GM21447 (cell line): Measurements from ENCODE around the gene SLC19A1.
"Not testable (repeated sequence)": the region's sequence is repeated elsewhere in the genome, so short reads cannot be mapped to it uniquely, and the experiment has no call there.

ENCODE experiments used
- ATAC-seq: cut with Tn5 transposase; IDR thresholded peaks from one replicate; pipeline ENCODE4 v1.9.1; 2021; ENCODE audit not compliant: unreplicated experiment

Gene SLC19A1

DNA sequence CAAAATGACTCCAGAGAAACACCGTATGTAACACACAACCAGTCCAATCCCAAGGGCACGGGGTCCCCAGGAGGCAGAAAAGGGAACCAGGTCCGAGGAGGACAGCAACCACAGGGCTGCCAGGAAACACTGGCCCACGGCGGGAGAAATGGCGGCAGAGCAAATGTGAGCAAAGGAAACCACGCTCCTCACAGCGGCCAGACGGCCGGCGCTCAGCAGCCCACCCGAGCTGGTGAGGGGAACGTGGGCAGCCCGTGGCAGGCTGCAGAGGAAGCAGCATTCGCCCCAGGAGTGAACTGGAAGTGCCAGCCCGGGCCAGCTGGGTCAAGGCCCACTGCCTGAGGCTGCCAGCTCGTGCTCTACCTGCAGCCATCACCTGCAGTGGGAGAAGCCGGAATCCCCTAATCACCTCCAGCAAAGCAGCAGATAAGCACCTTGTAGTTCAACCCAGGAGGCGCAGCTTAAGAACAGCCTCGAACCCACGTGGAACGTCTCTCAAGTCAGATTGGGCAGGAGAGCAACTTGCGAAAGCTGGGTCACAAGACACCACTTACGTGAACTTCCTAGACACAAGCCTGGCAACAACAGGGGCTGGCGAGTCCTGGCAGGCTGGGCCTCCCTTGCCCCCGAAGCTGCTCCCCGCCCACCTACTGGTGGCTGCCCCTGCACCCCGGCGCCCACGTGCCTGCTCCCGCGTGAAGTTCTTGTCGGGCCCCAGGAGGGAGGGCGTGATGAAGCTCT lies 6.7 kb downstream of the SLC19A1 start:
- ATAC-seq: no peak

DNA sequence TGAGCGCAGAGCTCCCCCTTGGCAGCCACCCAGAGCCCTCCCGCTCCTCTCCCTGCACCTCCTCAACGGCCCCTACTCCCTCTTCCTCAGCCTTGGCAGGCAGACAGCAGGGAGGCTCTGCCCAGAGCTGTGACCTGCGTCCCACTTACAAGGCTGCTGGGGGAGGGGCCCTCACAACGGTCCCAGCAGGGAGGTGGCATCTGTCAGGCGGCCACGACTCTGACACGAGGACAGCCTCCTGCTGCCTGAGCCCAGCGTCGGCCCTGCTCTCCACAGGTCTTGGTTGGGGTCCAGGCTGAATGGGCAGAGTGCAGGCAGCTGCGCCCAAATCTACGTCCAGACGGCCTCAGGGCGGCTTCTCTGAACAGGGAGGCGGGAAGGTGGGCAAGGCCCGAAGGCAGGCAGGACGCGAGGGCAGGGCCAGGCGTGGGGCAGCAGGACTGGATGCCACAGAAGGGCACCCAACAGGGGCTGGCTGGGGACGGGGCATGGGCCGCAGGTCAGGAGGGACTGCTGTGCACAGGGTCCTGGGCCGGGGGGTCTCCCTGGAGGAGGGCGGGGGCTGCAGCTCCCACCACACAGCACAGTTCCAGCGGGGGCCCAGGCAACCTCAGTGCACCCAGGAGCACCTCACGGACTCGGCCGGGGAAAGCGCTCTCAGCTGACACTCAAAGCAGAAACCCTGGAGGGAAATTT lies 7.5 kb downstream of the SLC19A1 start:
- no peak for ATAC-seq

DNA sequence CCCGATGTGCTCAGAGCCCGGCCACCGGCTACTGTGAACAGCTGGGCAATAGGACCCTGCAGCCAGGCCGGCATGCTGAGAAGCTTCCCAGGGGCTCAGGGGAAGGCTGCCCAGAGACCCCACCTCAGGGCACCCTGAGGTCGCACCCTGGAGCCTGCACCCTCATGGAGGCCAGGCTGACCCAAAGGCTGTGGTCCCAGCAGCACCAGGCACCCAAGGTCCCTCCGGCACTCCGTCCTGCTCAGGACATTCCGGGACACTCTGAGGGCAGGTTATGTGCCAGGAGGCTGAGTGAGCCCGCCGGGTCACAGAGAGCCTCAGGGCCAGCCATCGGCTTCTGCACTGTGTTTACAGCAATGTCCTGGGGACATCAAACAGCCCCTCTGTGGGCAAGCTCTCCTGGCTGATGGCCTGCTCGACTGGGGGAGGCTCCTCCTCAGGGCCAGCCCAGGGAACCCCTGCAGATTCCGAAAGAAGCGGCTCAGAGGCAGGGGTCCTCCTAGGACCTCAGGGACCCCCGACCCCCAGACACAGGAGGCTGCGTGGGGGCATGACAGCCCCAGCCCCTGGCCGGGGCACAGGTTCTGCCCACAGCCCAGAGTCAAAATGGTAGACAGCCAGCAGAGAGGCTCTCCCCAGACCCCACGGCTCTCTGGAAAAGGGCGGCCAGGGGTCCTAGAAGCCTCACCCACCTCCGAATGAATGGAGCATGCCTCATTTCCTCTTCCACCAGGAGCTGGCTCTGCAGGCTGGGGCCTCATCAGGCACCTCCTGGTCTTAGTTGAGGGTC lies 8.2 kb downstream of the SLC19A1 start:
- no peak for ATAC-seq

DNA sequence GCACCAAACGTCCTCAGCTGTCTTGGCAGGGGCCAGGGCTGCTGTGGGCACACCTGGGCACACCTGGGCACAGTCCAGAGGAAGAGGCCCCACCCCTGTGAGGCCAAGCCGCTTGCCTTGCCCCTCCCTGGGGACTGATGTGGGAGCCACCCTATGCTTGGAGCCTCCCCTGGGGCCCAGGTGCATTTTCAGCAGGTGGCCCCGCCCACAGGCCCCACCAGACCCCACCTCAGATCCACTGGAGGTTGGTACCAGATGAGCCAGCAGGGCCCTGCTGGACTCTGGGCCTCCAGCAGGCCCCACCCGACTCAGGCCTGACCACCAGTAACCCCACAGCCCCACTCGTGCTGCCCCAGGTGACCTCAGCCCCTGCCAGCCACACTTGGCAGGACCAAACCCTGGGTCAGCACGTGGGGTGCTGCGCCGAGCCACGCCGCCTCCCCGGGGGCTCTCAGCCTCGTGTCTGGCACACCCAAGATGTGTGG lies 8.8 kb downstream of the SLC19A1 start:
- no peak for ATAC-seq

DNA sequence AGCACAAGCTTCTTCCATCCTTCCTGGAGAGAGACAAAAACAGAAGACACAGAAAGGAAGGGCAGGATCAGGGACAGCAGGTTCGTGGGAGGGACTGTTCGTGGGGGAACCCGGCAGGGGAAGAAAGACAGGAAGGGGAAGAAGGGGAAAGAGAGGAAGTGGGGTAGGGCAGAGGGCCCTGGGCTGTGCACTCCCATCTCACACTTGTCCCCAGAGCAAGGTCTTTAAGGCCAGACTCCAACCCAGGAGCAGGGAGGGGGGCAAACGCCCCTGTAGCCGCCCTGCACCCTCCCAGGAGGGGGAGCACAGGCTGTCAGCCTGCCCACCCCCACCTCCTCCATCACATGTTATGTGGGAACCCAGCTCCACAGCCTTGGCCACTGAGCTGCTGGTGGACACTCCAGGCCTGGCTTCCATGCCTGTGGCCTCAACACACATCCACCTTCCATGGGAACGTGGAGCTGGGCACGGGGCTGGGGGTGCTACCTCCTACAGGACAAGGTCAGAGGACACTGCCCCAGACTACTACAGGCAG lies 9.3 kb downstream of the SLC19A1 start:
- ATAC-seq: no peak

DNA sequence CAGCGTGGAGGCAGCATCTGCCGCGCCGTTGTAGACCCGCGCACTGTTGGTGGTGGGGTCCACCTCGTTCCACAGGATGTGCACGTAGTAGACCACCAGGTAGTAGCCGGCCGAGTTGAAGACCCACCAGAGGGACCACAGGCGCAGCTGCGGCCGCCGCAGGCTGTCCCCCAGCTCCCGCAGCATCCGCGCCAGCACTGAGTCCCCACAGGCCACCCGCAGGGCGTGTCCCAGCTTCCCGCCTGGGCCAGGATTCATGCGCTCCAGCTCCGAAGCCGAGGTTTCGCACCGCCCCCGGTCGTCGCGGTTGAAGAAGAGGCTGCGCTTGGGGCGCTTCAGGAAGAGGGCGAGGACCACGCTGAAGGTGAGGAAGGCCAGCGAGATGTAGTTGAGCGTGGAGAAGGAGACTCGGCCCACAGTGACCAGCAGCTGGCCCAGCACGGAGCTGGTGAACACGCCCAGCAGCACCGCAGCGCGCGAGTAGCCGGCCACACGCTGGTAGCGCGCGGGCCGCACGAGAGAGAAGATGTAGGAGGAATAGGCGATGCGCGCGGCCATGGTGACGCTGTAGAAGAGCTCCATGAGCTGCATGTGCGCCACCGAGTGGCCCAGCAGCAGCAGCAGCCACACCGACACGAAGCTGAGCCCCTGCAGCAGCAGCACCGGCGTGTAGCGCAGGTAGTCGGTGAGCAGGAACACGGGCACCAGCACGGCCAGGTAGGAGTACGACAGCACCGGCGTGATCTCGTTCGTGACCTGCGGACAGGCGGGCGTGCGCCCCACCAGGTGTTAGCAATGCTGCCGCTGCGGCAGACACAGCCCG lies 10.6 kb downstream of the SLC19A1 start:
- ATAC-seq: no peak

DNA sequence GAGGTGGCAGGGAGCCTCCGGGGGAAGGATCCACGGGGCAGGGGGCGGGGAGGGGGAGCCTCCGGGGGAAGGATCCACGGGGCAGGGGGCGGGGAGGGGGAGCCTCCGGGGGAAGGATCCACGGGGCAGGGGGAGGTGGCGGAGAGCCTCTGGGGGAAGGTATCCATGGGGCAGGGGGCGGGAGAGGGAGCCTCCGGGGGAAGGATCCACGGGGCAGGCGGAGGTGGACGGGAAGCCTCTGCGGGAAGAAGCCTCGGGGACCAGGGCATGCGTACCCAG lies 11.2 kb downstream of the SLC19A1 start:
- ATAC-seq: not testable (repeated sequence)

DNA sequence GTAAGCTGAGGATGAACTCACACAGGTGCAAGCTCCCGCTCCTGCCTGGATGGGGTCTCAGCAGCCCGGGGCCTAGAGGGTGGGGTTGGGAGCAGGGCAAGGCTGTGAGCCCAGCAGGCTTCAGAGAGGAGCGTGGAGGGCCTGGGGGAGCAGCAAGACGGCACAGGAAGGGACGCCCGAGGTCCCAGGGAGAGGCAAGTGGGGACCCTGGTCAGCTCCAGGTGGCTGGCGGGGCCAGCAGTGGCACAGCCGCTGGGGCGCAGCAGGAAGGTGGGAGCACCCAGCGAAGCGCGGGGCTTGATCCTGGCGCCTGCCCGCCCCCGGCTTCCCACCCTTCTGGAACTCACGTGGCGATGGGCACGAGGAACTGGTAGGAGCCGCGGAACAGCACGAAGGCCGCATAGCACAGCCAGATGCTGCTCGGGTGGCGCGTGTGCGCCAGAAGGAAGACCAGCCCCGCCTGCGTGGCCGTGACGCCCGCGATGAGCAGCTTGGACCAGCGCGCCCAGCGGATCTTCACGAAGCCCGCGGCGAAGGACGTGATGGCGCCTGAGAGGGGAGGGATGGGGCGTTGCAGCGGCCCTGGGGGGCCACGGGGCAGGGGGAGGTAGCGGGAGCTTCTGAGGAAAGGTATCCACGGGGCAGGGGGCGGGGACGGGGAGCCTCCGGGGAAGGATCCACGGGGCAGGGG lies 11.7 kb downstream of the SLC19A1 start:
- ATAC-seq: no peak

DNA sequence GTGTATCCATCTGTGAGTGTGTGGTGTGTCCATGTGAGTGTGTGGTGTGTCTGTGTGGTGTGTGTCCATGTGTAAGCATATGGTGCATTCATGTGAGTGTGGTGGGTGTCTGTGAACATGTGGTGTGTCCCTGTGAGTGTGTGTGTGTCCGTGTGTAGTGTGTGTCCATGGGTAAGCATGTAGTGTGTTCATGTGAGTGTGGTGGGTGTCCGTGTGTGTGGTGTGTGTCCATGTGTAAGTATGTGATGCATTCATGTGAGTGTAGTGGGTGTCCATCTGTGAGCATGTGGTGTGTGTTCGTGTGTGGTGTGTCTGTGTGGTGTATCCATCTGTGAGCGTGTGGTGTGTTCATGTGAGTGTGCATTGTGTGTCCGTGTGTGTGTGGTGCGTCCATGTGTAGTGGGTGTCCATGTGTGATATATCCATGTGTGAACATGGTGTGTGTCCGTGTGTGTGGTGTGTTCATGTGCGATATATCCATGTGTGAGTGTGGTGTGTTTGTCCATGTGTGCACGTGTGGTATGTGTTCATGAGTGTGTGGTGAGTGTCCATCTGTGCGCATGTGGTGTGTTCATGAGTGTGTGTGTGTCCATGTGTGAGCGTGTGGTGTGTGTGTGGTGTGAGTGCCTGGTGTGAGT lies 12.3 kb downstream of the SLC19A1 start:
- no peak for ATAC-seq

DNA sequence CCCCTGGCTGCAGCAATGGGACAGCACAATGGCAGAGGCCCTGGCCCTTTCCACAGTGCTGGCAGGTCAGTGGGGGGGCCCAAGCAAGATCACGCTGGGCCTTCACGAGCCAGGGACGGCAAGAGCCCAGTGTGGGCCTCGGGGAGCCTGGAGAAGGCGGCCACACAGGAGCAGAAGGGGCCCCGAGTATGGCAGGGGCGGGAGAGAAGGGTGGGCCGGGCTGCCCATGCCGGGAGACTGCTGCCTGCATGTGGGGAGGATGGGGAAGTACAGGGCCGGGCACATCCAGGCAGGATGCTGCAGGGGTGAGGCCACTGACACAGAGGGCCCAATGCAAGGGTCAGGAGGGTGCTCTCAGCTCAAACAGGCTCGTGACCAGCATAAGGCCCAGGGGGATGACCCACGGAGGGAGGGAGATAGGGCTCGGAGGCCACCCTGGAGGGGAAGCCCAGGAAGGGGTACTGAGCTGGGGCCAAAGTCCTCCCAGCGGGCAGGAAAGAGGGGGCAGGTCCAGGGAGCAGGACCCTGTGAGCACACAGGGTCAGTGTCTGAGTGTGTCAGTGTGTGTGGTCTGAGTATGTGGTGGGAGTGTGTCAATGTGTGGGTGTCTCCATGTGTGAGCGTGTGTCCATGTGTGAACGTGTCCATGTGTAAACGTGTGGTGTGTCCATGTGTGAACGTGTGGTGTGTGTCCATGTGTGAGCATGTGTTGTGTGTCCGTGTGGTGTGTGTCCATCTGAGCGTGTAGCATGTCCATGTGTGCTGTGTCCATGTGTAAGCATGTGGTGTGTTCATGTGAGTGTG lies 13.1 kb downstream of the SLC19A1 start:
- ATAC-seq: no peak

DNA sequence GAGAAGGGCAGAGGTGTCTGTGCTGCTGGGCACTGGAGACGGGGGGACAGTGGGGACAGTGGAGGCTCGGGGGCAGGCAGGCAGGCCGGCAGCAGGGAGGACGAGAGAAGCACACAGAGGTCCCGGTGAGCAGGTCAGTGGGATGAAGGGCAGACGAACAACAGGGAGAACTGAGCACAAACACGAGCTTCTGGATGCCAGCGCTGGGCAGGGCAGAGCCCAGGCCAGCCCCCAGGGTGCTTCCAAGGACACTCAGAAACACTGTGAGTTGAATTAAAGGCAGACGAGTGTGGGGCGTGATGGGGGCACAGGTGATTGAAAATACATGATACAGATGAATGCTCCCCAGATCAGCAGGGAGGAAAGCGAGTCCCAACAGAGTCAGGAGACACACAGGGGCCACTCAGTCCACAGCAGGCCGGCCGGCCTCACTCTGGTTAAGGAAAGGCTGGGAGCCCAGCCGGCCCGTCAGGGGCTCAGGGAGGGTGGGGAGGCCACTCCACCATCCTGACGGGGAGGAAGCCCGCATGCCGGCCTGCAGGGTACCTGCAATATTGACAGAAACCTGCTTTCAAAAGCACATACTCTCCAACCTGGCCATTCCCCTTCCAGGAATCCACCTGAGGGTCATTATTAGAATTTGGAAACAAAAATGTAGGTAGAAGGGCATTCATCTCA lies 14.1 kb downstream of the SLC19A1 start:
- ATAC-seq: no peak

DNA sequence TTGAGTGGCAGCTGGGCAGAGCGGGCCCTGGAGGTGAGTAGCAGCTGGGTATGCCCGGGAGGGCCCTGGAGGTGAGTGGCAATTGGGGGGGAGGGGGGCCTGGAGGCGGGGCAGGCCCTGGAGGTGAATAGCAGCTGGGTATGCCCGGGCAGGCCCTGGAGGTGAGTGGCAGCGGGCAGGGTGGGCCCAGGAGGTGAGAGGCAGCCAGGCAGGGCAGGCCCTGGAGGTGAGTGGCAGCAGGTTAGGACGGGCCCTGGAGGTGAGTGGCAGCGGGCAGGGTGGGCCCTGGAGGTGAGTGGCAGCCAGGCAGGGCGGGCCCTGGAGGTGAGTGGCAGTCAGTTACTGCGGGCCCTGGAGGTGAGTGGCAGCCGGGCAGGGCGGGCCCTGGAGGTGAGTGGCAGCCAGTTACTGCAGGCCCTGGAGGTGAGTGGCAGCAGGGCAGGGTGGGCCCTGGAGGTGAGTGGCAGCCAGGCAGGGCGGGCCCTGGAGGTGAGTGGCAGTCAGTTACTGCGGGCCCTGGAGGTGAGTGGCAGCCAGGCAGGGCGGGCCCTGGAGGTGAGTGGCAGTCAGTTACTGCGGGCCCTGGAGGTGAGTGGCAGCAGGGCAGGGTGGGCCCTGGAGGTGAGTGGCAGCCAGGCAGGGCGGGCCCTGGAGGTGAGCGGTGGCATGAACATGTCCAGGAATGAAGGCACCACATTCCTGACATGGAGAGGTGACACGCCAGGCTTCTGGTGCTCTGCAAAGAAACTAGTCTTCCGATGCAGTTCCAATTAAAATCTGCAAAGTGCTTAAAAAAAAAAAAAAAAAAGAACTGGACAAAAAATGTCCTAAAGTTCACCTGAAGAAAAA lies 14.9 kb downstream of the SLC19A1 start:
- not testable (repeated sequence) for ATAC-seq

DNA sequence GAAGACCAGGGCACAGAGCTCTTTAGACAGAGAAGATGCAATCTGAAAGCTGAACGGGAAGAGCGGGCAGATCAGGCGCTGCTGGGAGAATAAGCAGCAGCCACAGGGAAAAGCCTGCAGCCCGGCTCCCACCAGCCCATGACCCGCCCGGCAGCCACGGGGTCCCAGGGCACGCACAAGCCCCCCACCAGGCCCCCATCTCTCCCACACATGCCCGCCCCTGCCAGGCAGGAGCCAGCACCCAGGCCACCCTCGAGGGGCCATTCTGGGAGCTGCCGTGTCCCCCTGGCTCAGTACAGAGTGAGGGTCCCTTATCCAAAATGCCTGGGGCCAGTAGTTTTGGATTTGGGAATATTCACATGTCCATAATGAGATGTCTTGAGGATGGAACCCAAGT lies 16.3 kb downstream of the SLC19A1 start:
- ATAC-seq: no peak

DNA sequence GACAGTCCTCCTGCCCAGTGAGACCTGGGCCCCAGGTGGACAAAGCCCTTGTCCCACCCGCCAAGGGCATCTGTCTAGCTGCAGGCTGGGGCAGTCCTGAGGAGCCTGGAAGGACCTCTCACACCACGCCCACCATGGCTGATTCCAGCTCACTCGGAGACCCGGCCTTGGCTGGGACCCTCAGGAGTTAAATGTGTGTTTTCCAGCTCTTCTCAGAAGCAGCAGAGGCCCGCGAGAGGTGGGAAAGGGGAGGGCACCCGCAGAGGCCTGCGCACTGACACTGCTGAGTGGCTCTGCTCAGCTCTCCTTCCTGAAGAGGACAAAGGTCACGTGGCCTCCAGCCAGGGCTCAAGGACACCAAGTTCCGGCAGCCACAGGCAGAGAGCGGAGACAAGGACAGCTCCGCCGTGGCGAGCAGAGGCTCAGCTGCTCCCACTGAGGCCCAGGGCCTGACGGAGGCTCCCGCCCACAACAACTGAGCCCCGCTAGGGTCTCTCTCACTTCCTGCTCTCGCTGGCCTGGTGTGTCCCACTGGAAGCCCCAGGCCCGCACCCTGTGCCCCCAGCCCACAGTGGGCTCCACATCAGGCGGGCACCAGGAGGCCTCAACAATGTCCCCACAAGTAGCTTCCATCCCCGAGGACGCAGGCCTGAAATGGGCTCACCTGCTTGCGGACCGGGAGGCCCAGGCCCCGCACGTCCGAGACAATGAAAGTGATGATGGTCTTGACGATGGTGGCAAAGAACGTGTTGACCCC lies 16.9 kb downstream of the SLC19A1 start:
- ATAC-seq: no peak

DNA sequence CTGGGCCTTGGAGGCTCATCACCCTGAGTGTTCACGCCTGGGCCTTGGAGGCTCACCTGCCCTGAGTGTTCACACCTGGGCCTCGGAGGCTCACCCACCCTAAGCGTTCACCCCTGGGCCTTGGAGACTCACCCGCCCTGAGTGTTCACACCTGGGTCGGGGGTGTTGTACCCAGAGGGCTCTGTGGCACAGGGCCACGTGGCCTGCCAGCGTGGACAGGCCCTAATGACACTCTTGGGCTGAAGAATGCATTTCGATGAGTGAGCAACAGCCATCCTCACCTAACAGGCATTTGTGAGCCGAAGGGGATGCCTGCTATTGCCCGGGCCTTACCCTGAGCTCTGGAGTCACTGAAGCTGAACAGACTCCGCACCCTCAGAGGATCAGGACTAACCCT lies 17.5 kb downstream of the SLC19A1 start:
- ATAC-seq: no peak

DNA sequence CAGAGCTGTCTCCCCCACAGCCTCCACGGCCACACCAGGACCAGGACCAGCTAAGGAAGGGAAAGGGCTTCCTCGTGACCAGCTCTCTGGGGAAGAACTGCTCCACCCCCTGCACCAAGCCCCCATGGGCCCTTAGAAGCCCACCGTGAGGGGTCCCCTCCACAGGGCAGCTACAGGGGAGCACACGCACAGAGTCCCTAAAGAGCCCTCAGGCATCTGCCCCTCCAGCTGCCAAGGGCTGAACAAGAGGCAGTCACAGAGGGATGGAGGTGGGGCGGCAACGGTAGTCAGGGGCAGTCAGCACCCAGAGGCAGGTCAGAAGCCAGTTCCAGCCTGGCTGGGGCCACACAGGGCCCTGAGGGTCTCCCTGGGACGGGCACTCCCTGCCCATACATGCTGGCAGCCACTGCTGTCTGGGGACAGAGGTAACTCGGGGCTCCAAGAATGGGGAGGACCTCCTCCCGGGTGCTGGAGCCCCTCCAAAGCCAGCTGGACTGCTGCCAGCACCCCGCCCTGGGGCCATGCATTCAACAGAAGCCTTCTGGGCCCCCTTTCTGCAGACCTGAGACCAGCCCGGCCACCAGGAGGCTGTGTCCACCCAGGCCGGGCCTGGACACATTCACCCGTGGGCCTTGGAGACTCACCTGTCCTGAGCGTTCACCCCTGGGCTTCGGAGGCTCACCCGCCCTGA lies 18.7 kb downstream of the SLC19A1 start:
- ATAC-seq: no peak
